Fibroblast of lung (primary cell): ENCODE measurements around the gene FUT8. TPM values are rescaled to one million over a fixed set of nuclear protein-coding genes. Genes with fewer than 3 reads are reported as not detected.
"Not testable (repeated sequence)": the region's sequence is repeated elsewhere in the genome, so short reads cannot be mapped to it uniquely, and the experiment has no call there.

Source experiments
- DNase-seq, 2 donors: peaks; one replicate each; pipeline versions ENCODE4 v3.0.0 to v3.0.0-alpha.2; 2010; ENCODE audit warnings: low read depth in 2 of 2
- H2AFZ ChIP-seq: 2 replicates; pipeline ENCODE4 v1.5.1; 2012; ENCODE audit warnings: low read length, control low read depth, inconsistent platforms
- H3K27ac ChIP-seq: 2 replicates; pipeline ENCODE4 v1.5.1; 2011; ENCODE audit warnings: low read length, control low read depth; ENCODE audit not compliant: insufficient read depth
- H3K27me3 ChIP-seq: 2 replicates; pipeline ENCODE4 v1.5.1; 2011; ENCODE audit warnings: mild to moderate bottlenecking, low read length; ENCODE audit not compliant: control insufficient read depth, insufficient read depth
- H3K36me3 ChIP-seq: 2 replicates; pipeline ENCODE4 v1.5.1; 2011; ENCODE audit warnings: low read length; ENCODE audit not compliant: control insufficient read depth, insufficient read depth
- H3K4me1 ChIP-seq: 2 replicates; pipeline ENCODE4 v1.5.1; 2011; ENCODE audit warnings: low read length; ENCODE audit not compliant: control insufficient read depth, insufficient read depth; ENCODE audit errors: extremely low read depth
- H3K4me2 ChIP-seq: 2 replicates; pipeline ENCODE4 v1.5.1; 2011; ENCODE audit warnings: low read length, control low read depth; ENCODE audit not compliant: insufficient read depth; ENCODE audit errors: extremely low read depth
- H3K4me3 ChIP-seq, 4 experiments: fragments of 200-600 bp in 1 of 4; sonication (generic) in 1 of 4; replicated peaks in 1 of 4; 2 replicates each; pipeline ENCODE4 v1.5.1; 2011 to 2016; ENCODE audit warnings: low read length in 4 of 4, low read depth in 3 of 4, mild to moderate bottlenecking in 3 of 4, control low read depth in 2 of 4, inconsistent platforms in 1 of 4, mixed read lengths in 1 of 4; ENCODE audit not compliant: insufficient read depth in 1 of 4; ENCODE audit errors: control extremely low read depth in 1 of 4
- H3K79me2 ChIP-seq: 2 replicates; pipeline ENCODE4 v1.5.1; 2012; ENCODE audit warnings: mild to moderate bottlenecking, low read length, inconsistent platforms; ENCODE audit not compliant: control insufficient read depth, insufficient read depth
- H3K9ac ChIP-seq: 2 replicates; pipeline ENCODE4 v1.5.1; 2011; ENCODE audit warnings: mild to moderate bottlenecking, low read length, control low read depth; ENCODE audit not compliant: insufficient read depth
- H3K9me3 ChIP-seq: 2 replicates; pipeline ENCODE4 v1.5.1; 2012; ENCODE audit warnings: low read depth, low read length; ENCODE audit not compliant: control insufficient read depth, insufficient read depth
- H4K20me1 ChIP-seq: 2 replicates; pipeline ENCODE4 v1.5.1; 2011; ENCODE audit warnings: low read length; ENCODE audit not compliant: control insufficient read depth, insufficient read depth; ENCODE audit errors: extremely low read depth
- EZH2 ChIP-seq: IDR thresholded peaks from 2 replicates; pipeline ENCODE4 v1.5.1; 2012; ENCODE audit warnings: low read length, control low read depth, mild to moderate bottlenecking; ENCODE audit errors: missing control alignments
- polyA plus RNA-seq, 2 donors: library from polyadenylated mRNA; depleted of rRNA in 1 of 2; stranded (reverse) in 1 of 2; unstranded in 1 of 2; fragments of >200 nt; gene quantifications; 2 replicates each; pipeline ENCODE4 v1.2.1, GENCODE V29; 2011 to 2012; ENCODE audit warnings: missing spikeins in 1 of 2
- total RNA-seq: library from RNA; depleted of rRNA; stranded (reverse); fragments of >200 nt; gene quantifications from 2 replicates; pipeline ENCODE4 v1.2.1, GENCODE V29; 2014
- TF ChIP-seq, protein P1 (sequence below), 2 donors: IDR thresholded peaks in 1 of 2; conservative IDR thresholded peaks in 1 of 2; 1 replicate in 1 of 2; 2 replicates in 1 of 2; pipeline ENCODE4 v1.5.1; 2011 to 2012; ENCODE audit warnings: low read length in 2 of 2, control low read depth in 1 of 2, inconsistent platforms in 1 of 2, low read depth in 1 of 2, mild to moderate bottlenecking in 1 of 2

FUT8 gene
- total and polyA plus RNA-seq, 2 donors (not counting 1 experiment from before 2014, with no cell fraction given): 51.4 to 95.8 TPM

DNA sequence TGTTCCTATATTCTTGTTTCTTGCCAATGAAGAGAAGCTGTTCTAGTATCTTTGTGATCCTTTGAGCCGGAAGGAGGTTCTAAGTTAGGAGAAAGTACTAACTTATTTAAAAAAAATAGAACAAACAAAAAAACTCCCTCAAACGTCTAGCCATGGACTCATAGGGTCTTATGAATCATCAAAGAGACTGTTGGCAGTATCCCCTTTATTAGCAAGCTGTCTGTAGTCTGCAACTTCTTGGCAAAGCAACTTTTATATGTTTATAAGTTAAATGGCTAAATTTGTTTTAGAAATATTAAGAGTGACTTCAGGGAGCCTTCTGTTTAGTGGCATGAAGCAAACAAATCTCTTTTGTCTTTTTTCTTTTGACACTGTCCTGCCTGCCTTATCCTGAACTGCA is 291.9 kb downstream of the FUT8 start:
- Histone ChIP-seq H3K4me1 (no peaks in the 10 kb centered on the region), H3K4me2 (no peak overlapping the region), H3K9ac (no peak overlapping the region), H4K20me1 (no peaks in the 10 kb centered on the region), H3K27me3 (no peaks in the 10 kb centered on the region), H3K27ac (no peak overlapping the region), H2AFZ (no peak overlapping the region), H3K79me2 (no peaks in the 10 kb centered on the region), H3K36me3 (no peaks in the 10 kb centered on the region), H3K4me3 (no peak overlapping the region), H3K9me3 (no peaks in the 10 kb centered on the region)
- TF ChIP-seq EZH2: no peak
- TF ChIP-seq, protein P1, sequence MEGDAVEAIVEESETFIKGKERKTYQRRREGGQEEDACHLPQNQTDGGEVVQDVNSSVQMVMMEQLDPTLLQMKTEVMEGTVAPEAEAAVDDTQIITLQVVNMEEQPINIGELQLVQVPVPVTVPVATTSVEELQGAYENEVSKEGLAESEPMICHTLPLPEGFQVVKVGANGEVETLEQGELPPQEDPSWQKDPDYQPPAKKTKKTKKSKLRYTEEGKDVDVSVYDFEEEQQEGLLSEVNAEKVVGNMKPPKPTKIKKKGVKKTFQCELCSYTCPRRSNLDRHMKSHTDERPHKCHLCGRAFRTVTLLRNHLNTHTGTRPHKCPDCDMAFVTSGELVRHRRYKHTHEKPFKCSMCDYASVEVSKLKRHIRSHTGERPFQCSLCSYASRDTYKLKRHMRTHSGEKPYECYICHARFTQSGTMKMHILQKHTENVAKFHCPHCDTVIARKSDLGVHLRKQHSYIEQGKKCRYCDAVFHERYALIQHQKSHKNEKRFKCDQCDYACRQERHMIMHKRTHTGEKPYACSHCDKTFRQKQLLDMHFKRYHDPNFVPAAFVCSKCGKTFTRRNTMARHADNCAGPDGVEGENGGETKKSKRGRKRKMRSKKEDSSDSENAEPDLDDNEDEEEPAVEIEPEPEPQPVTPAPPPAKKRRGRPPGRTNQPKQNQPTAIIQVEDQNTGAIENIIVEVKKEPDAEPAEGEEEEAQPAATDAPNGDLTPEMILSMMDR (conservative IDR thresholded peaks at IDR 0.05 in 1 of 2, IDR thresholded peaks at IDR 0.05 in 1 of 2; ENCODE audit: low read depth in 1 of 2, low read length in 2 of 2): no peak
- DNase-seq: peak; percentile 81 to 82

DNA sequence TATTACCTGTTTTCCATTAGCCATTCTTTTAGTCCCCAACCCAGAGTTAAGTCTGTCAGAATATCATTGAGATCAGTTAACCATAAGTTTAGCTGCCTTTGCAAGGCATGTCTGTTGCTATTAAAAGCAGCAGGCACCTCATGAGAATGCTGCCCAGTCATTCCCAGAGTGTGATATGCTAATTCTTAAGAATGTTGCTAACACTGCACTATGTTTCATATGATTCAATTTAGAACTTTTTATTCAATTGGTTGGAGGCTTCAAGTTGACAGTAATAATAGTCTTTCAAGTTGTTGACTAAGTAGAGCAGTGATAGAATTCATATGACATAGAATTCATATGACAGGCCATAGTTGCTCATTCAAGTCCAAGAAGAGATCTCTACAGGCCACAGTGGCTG is 292.3 kb downstream of the FUT8 start:
- peak in 1 of 2 donors; percentile 76 for DNase-seq
- no peaks in the 10 kb centered on the region for H3K79me2 ChIP-seq
- no peaks in the 10 kb centered on the region for H4K20me1 ChIP-seq
- no peaks in the 10 kb centered on the region for H3K9me3 ChIP-seq
- no peak overlapping the region for H3K4me3 ChIP-seq
- H3K9ac ChIP-seq: no peak overlapping the region
- no peaks in the 10 kb centered on the region for H3K27me3 ChIP-seq
- no peaks in the 10 kb centered on the region for H3K4me1 ChIP-seq
- no peak for TF ChIP-seq EZH2
- TF ChIP-seq, protein P1 (conservative IDR thresholded peaks at IDR 0.05 in 1 of 2, IDR thresholded peaks at IDR 0.05 in 1 of 2; ENCODE audit: low read depth in 1 of 2, low read length in 2 of 2): no peak
- no peak overlapping the region for H3K27ac ChIP-seq
- no peaks in the 10 kb centered on the region for H3K36me3 ChIP-seq
- H3K4me2 ChIP-seq: no peak overlapping the region
- no peak overlapping the region for H2AFZ ChIP-seq

DNA sequence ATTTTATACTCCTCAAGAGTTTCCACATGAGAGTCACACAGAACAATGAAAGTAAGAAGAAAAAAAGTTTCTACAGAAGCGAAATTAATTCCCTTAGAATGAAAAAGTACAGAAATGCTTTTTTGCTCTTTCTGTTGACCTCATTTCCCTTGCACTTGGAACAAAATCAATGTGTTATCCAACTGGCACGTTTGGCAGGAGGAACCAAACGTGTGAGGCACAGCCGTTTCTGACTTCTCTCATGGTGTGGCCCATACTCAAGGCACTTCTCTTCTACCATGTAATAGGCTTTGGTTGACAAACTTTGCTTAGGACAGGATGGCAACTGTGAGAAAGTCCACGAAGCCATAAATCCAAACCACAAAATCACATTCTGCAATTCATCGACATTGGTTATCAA is 297.0 kb downstream of the FUT8 start:
- Histone ChIP-seq H3K79me2 (no peaks in the 10 kb centered on the region), H3K4me1 (no peaks in the 10 kb centered on the region), H3K27ac (no peak overlapping the region), H3K27me3 (no peaks in the 10 kb centered on the region), H2AFZ (no peak overlapping the region), H4K20me1 (no peaks in the 10 kb centered on the region), H3K9ac (no peak overlapping the region), H3K36me3 (no peaks in the 10 kb centered on the region), H3K4me3 (no peak overlapping the region), H3K4me2 (no peak overlapping the region), H3K9me3 (no peaks in the 10 kb centered on the region)
- TF ChIP-seq, protein P1 (conservative IDR thresholded peaks at IDR 0.05 in 1 of 2, IDR thresholded peaks at IDR 0.05 in 1 of 2; ENCODE audit: low read depth in 1 of 2, low read length in 2 of 2): no peak
- TF ChIP-seq EZH2: no peak
- peak; percentile 8 to 18 for DNase-seq

DNA sequence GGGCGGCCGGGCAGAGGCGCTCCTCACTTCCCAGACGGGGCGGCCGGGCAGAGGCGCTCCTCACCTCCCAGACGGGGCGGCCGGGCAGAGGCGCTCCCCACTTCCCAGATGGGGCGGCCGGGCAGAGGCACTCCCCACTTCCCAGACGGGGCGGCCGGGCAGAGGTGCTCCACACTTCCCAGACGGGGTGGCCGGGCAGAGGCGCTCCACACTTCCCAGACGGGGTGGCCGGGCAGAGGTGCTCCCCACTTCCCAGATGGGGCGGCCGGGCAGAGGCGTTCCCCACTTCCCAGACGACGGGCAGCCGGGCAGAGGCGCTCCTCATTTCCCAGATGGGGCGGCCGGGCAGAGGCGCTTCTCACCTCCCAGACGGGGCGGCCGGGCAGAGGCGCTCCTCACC is 304.3 kb downstream of the FUT8 start:
- H3K27me3 ChIP-seq, H3K36me3 ChIP-seq, H3K9ac ChIP-seq, H3K9me3 ChIP-seq, H4K20me1 ChIP-seq, H3K79me2 ChIP-seq, H2AFZ ChIP-seq, H3K4me3 ChIP-seq, DNase-seq, H3K4me1 ChIP-seq, H3K27ac ChIP-seq, H3K4me2 ChIP-seq: not testable (repeated sequence)

DNA sequence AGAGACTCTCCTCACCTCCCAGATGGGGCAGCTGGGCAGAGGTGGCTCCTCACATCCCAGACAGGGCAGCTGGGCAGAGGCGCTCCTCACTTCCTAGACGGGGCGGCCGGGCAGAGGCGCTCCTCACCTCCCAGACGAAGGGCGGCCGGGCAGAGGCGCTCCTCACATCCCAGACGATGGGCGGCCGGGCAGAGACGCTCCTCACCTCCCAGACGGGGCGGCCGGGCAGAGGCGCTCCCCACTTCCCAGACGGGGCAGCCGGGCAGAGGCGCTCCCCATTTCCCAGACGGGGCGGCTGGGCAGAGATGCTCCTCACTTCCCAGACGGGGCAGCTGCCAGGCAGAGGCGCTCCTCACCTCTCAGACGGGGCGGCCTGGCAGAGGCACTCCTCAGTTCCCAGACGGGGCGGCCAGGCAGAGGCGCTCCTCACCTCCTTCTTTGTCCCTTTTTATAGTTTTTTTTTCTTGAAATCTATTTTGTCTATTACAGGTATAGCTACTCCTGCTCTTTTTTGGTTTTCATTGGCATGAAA is 304.9 kb downstream of the FUT8 start:
- H3K9me3 ChIP-seq, DNase-seq, H3K4me3 ChIP-seq, H3K79me2 ChIP-seq, H2AFZ ChIP-seq, H4K20me1 ChIP-seq, H3K4me1 ChIP-seq, H3K27ac ChIP-seq, H3K4me2 ChIP-seq, H3K27me3 ChIP-seq, H3K9ac ChIP-seq, H3K36me3 ChIP-seq: not testable (repeated sequence)
